IMR-90 (cell line): ENCODE data around the gene EIF3K. TPM values are rescaled to one million over a fixed set of nuclear protein-coding genes. Genes with fewer than 3 reads are reported as not detected.

ENCODE experiments used
- ATAC-seq: fragments of 200-7000 bp; cut with Tn5 transposase; 2 replicates; pipeline ENCODE4 v1.9.1; 2020; ENCODE audit warnings: low read depth, mild to moderate bottlenecking, moderate library complexity
- BruUV-seq: library from RNA; stranded (reverse); fragments of 400-500 nt; replicated peaks from 2 replicates; lab custom pipeline; 2021; lab: Mats Ljungman, UMichigan
- CTCF ChIA-PET: fragments of 300-600 bp; formaldehyde crosslinking; extraction: SDS; loops from one replicate; lab custom pipeline; 2021; ENCODE audit warnings: antibody characterized with exemption; lab: Yijun Ruan, JAX
- POLR2A ChIA-PET: fragments of 300-600 bp; sonication (Branson Sonifier 250); formaldehyde crosslinking; loops from one replicate; lab custom pipeline; 2022; ENCODE audit warnings: antibody characterized with exemption; ENCODE audit not compliant: unreplicated experiment; lab: Charles Lee
- DNase-seq: peaks from one replicate; pipeline ENCODE4 v3.0.0; 2013
- H2AFZ ChIP-seq: replicated peaks from 2 replicates; pipeline ENCODE3; 2013; ENCODE audit warnings: low read length, mild to moderate bottlenecking; ENCODE audit not compliant: poor library complexity
- H2AK5ac ChIP-seq: 2 replicates; pipeline ENCODE4 v1.6.1; 2013; ENCODE audit warnings: low read depth, low read length, inconsistent platforms
- H2AK9ac ChIP-seq: replicated peaks from 2 replicates; pipeline ENCODE3; 2013; ENCODE audit warnings: mild to moderate bottlenecking, low read depth, low read length, moderate library complexity; ENCODE audit not compliant: poor library complexity
- H2BK120ac ChIP-seq: 2 replicates; pipeline ENCODE4 v1.6.1; 2013; ENCODE audit warnings: low read depth, low read length, inconsistent platforms
- H2BK15ac ChIP-seq: 3 replicates; pipeline ENCODE4 v1.6.1; 2013; ENCODE audit warnings: low read depth, low read length, inconsistent platforms
- H2BK20ac ChIP-seq: 2 replicates; pipeline ENCODE4 v1.6.1; 2013; ENCODE audit warnings: low read depth, mild to moderate bottlenecking, inconsistent platforms, low read length, moderate library complexity
- H2BK5ac ChIP-seq: 2 replicates; pipeline ENCODE4 v1.6.1; 2013; ENCODE audit warnings: mild to moderate bottlenecking, low read depth, low read length, inconsistent platforms; ENCODE audit not compliant: poor library complexity, severe bottlenecking
- H3K14ac ChIP-seq: replicated peaks from 2 replicates; pipeline ENCODE4 v1.6.1; 2013; ENCODE audit warnings: low read depth, low read length, inconsistent platforms
- H3K18ac ChIP-seq: 2 replicates; pipeline ENCODE4 v1.6.1; 2013; ENCODE audit warnings: low read depth, low read length, control low read depth
- H3K23ac ChIP-seq: 2 replicates; pipeline ENCODE4 v1.6.1; 2013; ENCODE audit warnings: low read depth, low read length, inconsistent platforms
- H3K27ac ChIP-seq: 2 replicates; pipeline ENCODE4 v1.5.1; 2013; ENCODE audit warnings: mild to moderate bottlenecking, control low read depth, low read length; ENCODE audit not compliant: insufficient read depth
- H3K27me3 ChIP-seq: 2 replicates; pipeline ENCODE4 v1.6.1; 2013; ENCODE audit warnings: low read length; ENCODE audit not compliant: control insufficient read depth, insufficient read depth
- H3K36me3 ChIP-seq: 2 replicates; pipeline ENCODE4 v1.6.1; 2013; ENCODE audit warnings: low read length, mixed read lengths; ENCODE audit not compliant: control insufficient read depth, insufficient read depth
- H3K4ac ChIP-seq: 2 replicates; pipeline ENCODE4 v1.6.1; 2013; ENCODE audit warnings: low read depth, low read length, inconsistent platforms
- H3K4me1 ChIP-seq: 2 replicates; pipeline ENCODE4 v1.6.1; 2013; ENCODE audit warnings: low read length, mixed read lengths; ENCODE audit not compliant: control insufficient read depth, insufficient read depth
- H3K4me2 ChIP-seq: 2 replicates; pipeline ENCODE4 v1.6.1; 2013; ENCODE audit warnings: low read depth, mild to moderate bottlenecking, control low read depth, low read length, moderate library complexity
- H3K4me3 ChIP-seq: 2 replicates; pipeline ENCODE4 v1.5.1; 2013; ENCODE audit warnings: low read depth, mild to moderate bottlenecking, control low read depth, low read length, moderate library complexity; ENCODE audit not compliant: insufficient read depth
- H3K56ac ChIP-seq: 2 replicates; pipeline ENCODE4 v1.6.1; 2013; ENCODE audit warnings: low read length, inconsistent platforms; ENCODE audit not compliant: insufficient read depth; ENCODE audit errors: extremely low read depth
- H3K79me1 ChIP-seq, 2 experiments: 2 replicates each; pipeline ENCODE4 v1.6.1; 2013; ENCODE audit warnings: low read length in 2 of 2, inconsistent platforms in 1 of 2, low read depth in 1 of 2
- H3K9ac ChIP-seq: 2 replicates; pipeline ENCODE4 v1.6.1; 2013; ENCODE audit warnings: low read depth, low read length, control low read depth
- H3K9me1 ChIP-seq: 2 replicates; pipeline ENCODE4 v1.6.1; 2013; ENCODE audit warnings: low read length, inconsistent platforms; ENCODE audit not compliant: insufficient read depth
- H3K9me3 ChIP-seq: 2 replicates; pipeline ENCODE4 v1.6.1; 2013; ENCODE audit warnings: low read length; ENCODE audit not compliant: control insufficient read depth, insufficient read depth
- H4K20me1 ChIP-seq: 2 replicates; pipeline ENCODE4 v1.6.1; 2013; ENCODE audit warnings: low read length, inconsistent platforms; ENCODE audit not compliant: insufficient read depth
- H4K5ac ChIP-seq: 2 replicates; pipeline ENCODE4 v1.6.1; 2013; ENCODE audit warnings: mild to moderate bottlenecking, low read depth, low read length, control low read depth
- H4K8ac ChIP-seq, 2 experiments: 2 replicates each; pipeline ENCODE4 v1.6.1; 2013; ENCODE audit warnings: low read depth in 2 of 2, low read length in 2 of 2, control low read depth in 1 of 2, inconsistent platforms in 1 of 2
- H4K91ac ChIP-seq: 2 replicates; pipeline ENCODE4 v1.6.1; 2013; ENCODE audit warnings: low read depth, low read length, inconsistent platforms; ENCODE audit not compliant: insufficient read depth
- CEBPB ChIP-seq: IDR thresholded peaks from 2 replicates; pipeline ENCODE4 v1.6.1; 2012; ENCODE audit warnings: low read depth, low read length, improper control_type of control experiment
- CHD1 ChIP-seq: IDR thresholded peaks from 2 replicates; pipeline ENCODE4 v1.6.1; 2012; ENCODE audit warnings: low read depth, low read length, improper control_type of control experiment
- CTCF ChIP-seq: conservative IDR thresholded peaks from 2 replicates; pipeline ENCODE4 v1.5.1; 2012; ENCODE audit warnings: mild to moderate bottlenecking, low read depth, low read length, improper control_type of control experiment
- WGBS, 2 experiments: methylation state at CpG; one replicate each; pipeline versions ENCODE4 v1.1.5 to v1.1.7; 2013; ENCODE audit warnings: missing lambda C conversion rate in 2 of 2; ENCODE audit not compliant: insufficient read length in 1 of 2; ENCODE audit errors: extremely low coverage in 2 of 2; 5-methylcytosine and 5-hydroxymethylcytosine counted together
- dilution Hi-C: fragments of 300-500 bp; cut with HindIII; formaldehyde crosslinking; loops from one replicate; pipeline ENCODE4 v1.14.3; 2018; ENCODE audit warnings: low sequenced_read_pairs; ENCODE audit not compliant: unreplicated experiment
- in situ Hi-C: fragments of 300-500 bp; cut with MboI; formaldehyde crosslinking; loops from 3 replicates; pipeline ENCODE4 v1.14.3; 2019; ENCODE audit warnings: low sequenced_read_pairs, inconsistent platforms, mixed read lengths
- intact Hi-C: fragments of 100-400 bp; cut with micrococcal nuclease; formaldehyde crosslinking; loops from 2 replicates; pipeline ENCODE4 v1.10.0; 2022
- polyA plus RNA-seq, 3 experiments: library from polyadenylated mRNA; depleted of rRNA; stranded (reverse); fragments of >200 nt; gene quantifications; 2 replicates each; pipeline ENCODE4 v1.2.3, GENCODE V29; 2012; ENCODE audit warnings: low replicate concordance in 1 of 3
- total RNA-seq: library from RNA; depleted of rRNA; stranded (reverse); fragments of >200 nt; gene quantifications from 2 replicates; pipeline ENCODE4 v1.2.3, GENCODE V29; 2012

EIF3K gene
- total and polyA plus RNA-seq, 2 of the 4 experiments (the other 2 are of a cell fraction) = 575 to 1,137 TPM

GRCh38 chr19:38664503-38665211 is 45.7 kb downstream of the EIF3K start:
- Histone ChIP-seq H2BK120ac (peak overlapping the region; percentile 99), H3K4me2 (no peak overlapping the region), H3K56ac (peak overlapping the region; percentile 59; the same call in 1 of the 2 replicates), H4K8ac (peak overlapping the region; percentile 95 to 97; a peak in 3 of 4 replicates), H3K18ac (peak overlapping the region; percentile 66), H3K4me1 (peaks cover 61% of the 10 kb centered on the region), H3K9me3 (no peaks in the 10 kb centered on the region), H3K14ac (peak overlapping the region; percentile 99), H3K36me3 (peaks cover 15% of the 10 kb centered on the region), H4K91ac (peak overlapping the region; percentile 99), H4K20me1 (peaks cover 71% of the 10 kb centered on the region), H2BK15ac (peak overlapping the region; percentile 84; the same call in 2 of the 3 replicates), H3K4ac (peak overlapping the region; percentile 98), H2BK20ac (peak overlapping the region; percentile 88), H3K27ac (peak overlapping the region; percentile 96), H3K4me3 (no peak overlapping the region), H3K79me1 (peaks cover 5 to 71% of the 10 kb centered on the region in 2 experiments; a peak in 3 of 4 replicates), H4K5ac (peak overlapping the region; percentile 33), H2AFZ (no peak overlapping the region), H2BK5ac (peak overlapping the region; percentile 96), H2AK5ac (peak overlapping the region; percentile 100), H3K9ac (peak overlapping the region; percentile 61), H3K9me1 (peaks cover 60% of the 10 kb centered on the region), H2AK9ac (peak overlapping the region; percentile 77), H3K23ac (peak overlapping the region; percentile 99), H3K27me3 (no peaks in the 10 kb centered on the region)
- ChIA-PET CTCF (no interaction called here), POLR2A (no interaction called here)
- TF ChIP-seq CEBPB = peak; percentile 65
- TF ChIP-seq CHD1 = no peak
- no peak for TF ChIP-seq CTCF
- in situ Hi-C loops = no loop called here
- intact Hi-C loops = no loop called here
- dilution Hi-C loops = no loop called here
- DNase-seq (no peak), ATAC-seq (no peak)
- BruUV-seq = no TSS peak
- 20% methylated on average over 1 of the region's 7 CpGs; no CpG with 5 or more reads in 1 of the 2 experiments for WGBS, 2 experiments
